Activated CD8-positive, alpha-beta memory T cell treated with anti-CD3 and anti-CD28 coated beads, Interleukin-2, amount 50 U/mL, for 1 hour (primary cell): ENCODE results near the gene VRTN.

Source experiments
- DNase-seq: peaks from one replicate; pipeline ENCODE4 v3.0.0-alpha.2; 2020; ENCODE audit errors: extremely low read depth

Gene VRTN

GRCh38 chr14:74394549-74394948 is 46.3 kb downstream of the VRTN start:
- DNase-seq: no peak

DNA sequence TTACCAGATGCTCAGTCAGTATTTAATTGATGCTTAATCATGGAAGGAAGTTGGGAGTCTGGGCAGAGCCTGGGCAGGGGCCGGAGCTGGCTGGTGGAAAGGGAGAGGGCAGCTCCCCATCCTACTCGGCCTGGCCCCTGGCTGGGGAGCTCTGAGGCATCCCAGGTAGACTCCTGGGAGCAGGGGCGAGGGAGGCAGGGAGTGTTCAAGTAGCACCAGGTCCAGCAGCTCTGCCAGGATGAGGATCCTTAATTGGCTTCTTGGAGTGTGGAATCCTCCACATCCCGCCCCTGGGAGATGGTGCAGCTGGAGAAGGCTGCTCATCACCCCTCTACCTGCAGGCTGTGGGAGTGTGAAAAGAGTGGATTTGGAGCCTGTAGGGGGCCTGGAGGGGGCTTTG is 46.8 kb downstream of the VRTN start:
- DNase-seq: no peak

DNA sequence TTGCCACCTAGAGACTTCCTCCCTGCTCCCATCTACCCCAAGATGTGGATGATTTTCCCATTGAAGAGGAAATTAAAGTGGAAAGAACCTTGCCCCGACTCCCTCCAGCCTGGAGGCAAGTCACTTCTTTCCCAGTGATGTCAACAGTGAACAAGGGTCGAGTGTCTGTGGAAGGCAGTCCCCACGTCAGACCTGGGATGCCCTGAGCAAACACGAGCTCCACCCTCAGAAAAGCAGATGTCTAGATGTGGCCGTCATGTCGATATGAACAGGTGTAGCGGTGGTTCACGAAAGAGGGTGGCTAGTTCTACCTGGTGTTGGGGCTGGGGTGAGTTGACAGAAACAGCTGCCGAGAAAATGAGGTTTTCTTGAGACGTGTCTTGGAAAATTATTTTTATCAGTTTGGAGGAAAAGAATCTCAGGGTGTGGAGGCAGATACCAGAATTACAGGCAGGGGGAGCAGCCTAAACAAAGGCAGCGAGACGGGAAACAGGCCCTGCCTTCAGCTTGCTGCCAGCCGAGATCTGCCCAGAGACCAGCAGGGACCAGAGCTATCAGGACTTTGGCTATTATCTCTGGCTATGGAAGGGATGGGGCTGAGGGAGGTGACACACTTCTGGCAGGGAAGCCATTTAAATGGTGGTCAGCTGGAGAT is 51.9 kb downstream of the VRTN start:
- DNase-seq: no peak

DNA sequence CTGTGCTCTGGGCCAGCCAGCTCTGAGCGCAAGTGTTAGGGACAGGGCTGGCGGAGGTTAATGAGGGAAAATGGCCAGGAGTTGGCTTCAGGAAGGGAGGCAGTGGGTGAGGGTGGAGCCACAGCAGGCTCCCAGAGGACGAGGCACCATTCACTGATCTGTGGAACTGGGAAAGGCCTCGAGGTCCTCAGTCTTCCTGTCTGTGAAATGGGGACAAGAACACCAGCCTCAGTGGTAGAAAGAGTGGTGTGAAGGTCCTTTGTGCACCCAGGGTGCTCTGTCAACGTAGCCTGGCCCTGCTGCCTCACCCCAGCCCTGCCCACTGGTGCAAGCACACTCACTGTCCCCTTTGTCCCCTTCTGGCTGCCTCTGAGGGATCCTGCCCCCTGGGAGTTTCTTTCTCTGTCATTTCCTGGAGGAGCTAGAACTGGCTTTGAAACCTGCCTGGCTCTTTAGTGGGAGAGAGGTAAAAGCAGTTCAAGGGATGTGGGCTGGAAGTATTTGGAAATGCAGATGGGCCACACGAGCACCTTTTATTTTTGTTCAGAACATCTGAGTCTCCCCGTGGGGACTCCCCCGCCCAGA is 52.7 kb downstream of the VRTN start:
- no peak for DNase-seq

DNA sequence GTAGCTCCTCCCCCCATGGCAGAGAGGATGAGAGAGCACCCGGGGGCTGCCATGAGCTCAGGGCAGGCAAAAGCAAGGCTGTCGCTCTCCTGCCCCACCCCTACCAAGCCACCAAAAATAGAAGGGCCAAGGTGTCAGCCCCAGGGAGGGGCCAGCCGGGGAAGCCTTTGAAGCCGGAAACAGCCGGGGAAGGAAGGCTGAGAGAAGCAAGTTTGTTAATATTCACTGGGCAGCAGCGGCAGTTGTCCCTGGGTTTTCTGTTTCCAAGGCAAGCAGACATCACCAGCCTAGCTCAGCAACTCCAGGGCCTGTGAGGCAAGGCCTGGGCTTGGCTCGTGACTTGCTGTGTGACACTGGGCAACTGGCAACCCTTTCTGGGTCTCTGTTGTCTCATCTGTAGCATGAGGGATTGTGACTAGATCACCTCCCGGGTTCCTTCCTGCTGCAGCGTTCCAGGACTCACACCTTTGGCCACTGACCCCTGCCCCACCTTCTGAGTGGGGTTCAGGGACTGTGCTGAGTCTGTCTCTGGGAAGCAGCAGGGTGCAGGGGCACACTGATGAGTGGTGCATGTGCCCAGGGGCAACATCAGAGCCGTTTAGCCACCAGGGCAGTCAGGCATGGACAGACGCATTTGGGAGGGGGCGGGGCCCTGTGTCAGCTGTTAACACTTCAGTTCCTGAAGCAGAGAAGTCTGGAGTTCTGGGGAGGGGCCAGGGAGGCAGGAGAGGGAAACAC is 53.4 kb downstream of the VRTN start:
- peak; percentile 21 for DNase-seq

GRCh38 chr14:74402401-74403251 is 54.4 kb downstream of the VRTN start:
- no peak for DNase-seq

DNA sequence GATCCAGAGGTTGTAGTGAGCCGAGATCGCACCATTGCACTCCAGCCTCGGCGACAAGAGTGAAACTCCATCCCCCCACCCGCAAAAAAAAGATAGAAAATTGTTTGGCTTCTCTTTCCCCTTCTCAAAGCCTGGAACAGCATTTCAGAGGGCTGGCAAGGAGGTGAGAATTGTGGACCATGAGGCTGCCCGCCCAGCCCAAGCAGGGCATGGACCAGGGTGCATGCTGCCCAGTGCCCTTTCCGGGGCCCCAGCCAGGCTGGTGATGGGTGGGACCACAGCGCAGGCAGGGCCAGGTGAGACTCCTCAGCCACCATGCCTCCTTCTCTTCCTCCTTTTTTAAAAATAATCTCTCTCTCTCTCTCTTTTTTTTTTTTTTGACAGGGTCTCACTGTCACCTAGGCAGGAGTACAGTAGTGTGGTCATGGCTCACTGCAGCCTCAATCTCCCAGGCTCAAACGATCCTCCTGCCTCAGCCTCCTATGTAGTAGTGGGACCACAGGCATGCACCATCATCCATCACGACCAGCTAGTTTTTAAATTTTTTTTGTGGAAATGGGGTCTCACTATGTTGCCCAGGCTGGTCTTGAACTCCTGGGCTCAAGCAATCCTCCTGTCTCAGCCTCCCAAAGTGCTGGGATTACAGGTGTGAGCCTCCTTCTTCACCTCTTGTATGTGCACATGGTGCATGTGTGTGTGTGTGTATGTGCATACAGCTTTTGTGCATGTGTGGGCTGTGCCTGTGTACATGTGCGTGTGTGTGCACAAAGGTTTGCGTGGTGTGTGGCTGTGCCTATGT is 55.5 kb downstream of the VRTN start:
- DNase-seq: no peak

DNA sequence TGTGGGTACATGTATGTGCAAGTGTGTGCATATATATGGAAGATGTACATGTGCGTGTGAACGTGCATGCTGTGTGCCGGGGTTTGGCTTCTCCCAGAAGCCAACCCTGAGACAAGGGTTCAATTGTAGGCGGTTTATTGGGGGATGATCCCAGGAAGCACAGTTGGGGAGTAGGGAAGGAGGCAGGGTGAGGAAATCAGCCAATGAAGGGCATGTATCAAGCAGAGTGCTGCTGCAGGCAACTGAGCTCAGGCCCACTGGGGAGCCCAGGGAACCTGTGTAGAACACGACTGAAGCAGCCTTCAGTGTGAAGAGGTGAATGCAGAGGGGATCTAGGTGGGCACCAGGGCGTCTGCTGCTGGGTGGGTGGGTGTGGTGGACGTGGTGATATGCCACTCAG is 56.2 kb downstream of the VRTN start:
- DNase-seq: no peak

DNA sequence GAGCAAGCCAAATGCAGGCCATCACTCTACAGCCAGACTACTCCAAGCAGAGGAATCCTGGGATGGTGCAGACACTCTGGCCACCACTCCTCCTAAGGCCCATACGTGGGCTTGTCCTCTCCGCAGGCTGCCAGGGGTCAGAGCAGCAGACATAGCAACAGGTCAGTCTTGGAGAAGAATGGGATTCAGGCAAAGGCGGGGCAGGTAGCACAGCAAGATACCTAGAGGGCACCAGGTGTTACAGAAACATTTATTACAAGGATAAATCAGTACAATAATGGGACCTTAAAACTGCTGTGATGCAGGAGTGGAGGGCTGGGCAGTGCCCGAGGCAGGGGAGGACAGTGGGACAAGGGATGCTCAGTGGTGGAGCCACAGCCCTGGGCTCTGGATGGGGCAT is 57.4 kb downstream of the VRTN start:
- DNase-seq: no peak

DNA sequence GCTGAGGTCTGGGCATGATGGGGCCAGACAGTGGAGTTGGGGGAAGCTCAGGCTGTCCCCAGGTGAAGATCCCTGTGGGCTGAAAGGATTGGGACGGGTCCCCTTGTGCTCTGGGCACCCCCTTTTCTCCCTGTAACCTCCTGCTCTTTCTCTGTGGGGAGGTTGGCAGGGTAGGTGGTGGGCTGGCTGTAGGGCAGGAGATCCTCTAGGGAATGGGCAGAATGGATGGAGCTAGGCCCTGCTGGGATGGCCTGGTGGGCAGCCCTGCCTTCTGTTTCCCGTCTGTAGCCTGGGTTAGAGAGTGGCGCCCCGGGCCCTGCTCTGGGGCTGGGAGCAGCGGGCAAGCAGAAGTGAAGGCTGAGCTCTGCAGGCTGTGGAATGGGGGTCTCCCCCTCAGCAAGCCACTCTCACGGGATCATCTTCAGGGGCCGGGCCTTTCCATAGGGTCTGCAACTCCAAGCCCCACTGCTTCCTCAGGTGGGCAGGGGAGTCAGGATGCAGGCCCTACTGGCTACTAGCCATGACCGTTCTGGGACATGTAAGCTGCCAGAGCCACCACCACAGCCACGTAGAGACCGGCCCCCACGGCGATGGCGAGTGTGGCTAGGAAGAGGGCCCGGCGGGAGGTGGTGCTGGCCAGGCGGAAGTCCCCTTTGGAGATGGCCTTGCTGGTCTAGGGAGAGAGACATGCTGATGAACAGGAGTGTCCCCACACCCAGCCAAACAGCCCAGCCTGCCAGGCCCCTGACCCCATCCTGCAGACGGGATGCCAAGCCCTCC is 58.9 kb downstream of the VRTN start:
- no peak for DNase-seq

- no peak for DNase-seq
These were observed 59.5 kb downstream of the VRTN start for GRCh38 chr14:74407801-74408154.

DNA sequence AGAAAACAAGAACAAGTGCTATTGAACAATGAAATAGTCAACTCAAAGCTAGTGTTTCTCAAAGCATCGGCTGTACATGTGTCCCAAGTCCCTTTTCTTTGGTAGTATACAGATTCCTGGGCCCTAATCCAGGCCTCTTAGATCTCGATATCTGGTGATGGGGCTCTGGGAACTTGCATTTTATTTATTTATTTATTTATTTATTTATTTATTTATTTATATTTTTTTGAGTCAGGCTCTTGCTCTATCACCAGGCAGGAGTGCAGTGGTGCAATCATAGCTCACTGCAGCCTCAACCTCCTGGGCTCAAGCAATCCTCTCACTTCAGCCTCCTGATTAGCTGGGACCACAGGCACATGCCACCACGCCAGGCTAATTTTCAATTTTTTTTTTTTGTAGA is 60.6 kb downstream of the VRTN start:
- no peak for DNase-seq

- DNase-seq: no peak
These were observed 61.2 kb downstream of the VRTN start for GRCh38 chr14:74409441-74409840.
